Natural killer cell treated with Interleukin-12 subunit alpha and Interleukin-12 subunit beta and Interleukin-15 and Interleukin-18, amount 100 ng/mL, for 72 hours (primary cell): ENCODE measurements around the gene GIMAP4. TPM values are rescaled to one million over a fixed set of nuclear protein-coding genes. Genes with fewer than 3 reads are reported as not detected.

Experiments used
- total RNA-seq, 2 donors: library from RNA; stranded (reverse); gene quantifications; one replicate each; pipeline ENCODE4 v1.2.3, GENCODE V29; 2022

Gene GIMAP4
- total RNA-seq, 2 donors from 2014 or later, result 83.6 to 245 TPM

Other genes starting within 250 kb of the GIMAP4 start
- gene LRRC61, start 244.0 kb upstream of the GIMAP4 start, total RNA-seq, result 10 to 100 TPM; 16.1 to 27.1 TPM
- 10 to 100 TPM in 1 of 2 donors, 1 to 10 TPM in 1; 2.9 to 12.6 TPM for gene ACTR3C, start 243.8 kb upstream of the GIMAP4 start, total RNA-seq
- not detected for gene RARRES2, start 225.8 kb upstream of the GIMAP4 start, total RNA-seq
- gene REPIN1, start 198.6 kb upstream of the GIMAP4 start, total RNA-seq, result 10 to 100 TPM; 53.9 to 84.2 TPM
- gene ZNF775, start 188.1 kb upstream of the GIMAP4 start, total RNA-seq, result 1 to 10 TPM; 4.0 to 5.1 TPM
- gene GIMAP8, start 116.8 kb upstream of the GIMAP4 start, total RNA-seq, result 10 to 100 TPM; 10.2 to 13.7 TPM
- gene GIMAP7, start 52.5 kb upstream of the GIMAP4 start, total RNA-seq, result 10 to 100 TPM; 50.5 to 60.4 TPM
- 10 to 100 TPM; 55.8 to 88.4 TPM for gene GIMAP6, start 65.0 kb downstream of the GIMAP4 start, total RNA-seq
- 10 to 100 TPM; 26.1 to 39.2 TPM for gene GIMAP2, start 118.3 kb downstream of the GIMAP4 start, total RNA-seq
- 1 to 10 TPM; 6.6 to 8.8 TPM for gene GIMAP1, start 149.2 kb downstream of the GIMAP4 start, total RNA-seq
- 100 to 1,000 TPM in 1 of 2 donors, 10 to 100 TPM in 1; 75.5 to 136 TPM for gene GIMAP5, start 170.0 kb downstream of the GIMAP4 start, total RNA-seq
- 1 to 10 TPM in 1 of 2 donors, not detected in 1; 1.2 TPM for gene TMEM176B, start 233.0 kb downstream of the GIMAP4 start, total RNA-seq
- gene TMEM176A, start 233.4 kb downstream of the GIMAP4 start, total RNA-seq, result under 1 TPM in 1 of 2 donors, not detected in 1; 0.64 TPM